ENCODE measurements around the gene RPL29. TPM values are rescaled to one million over a fixed set of nuclear protein-coding genes. Genes with fewer than 3 reads are reported as not detected.

The RPL29 gene
- total and polyA plus RNA-seq, 2 of the 8 experiments (the other 6 are each of a cell fraction or from before 2014, with no cell fraction given) = 1,467 to 2,660 TPM

DNA sequence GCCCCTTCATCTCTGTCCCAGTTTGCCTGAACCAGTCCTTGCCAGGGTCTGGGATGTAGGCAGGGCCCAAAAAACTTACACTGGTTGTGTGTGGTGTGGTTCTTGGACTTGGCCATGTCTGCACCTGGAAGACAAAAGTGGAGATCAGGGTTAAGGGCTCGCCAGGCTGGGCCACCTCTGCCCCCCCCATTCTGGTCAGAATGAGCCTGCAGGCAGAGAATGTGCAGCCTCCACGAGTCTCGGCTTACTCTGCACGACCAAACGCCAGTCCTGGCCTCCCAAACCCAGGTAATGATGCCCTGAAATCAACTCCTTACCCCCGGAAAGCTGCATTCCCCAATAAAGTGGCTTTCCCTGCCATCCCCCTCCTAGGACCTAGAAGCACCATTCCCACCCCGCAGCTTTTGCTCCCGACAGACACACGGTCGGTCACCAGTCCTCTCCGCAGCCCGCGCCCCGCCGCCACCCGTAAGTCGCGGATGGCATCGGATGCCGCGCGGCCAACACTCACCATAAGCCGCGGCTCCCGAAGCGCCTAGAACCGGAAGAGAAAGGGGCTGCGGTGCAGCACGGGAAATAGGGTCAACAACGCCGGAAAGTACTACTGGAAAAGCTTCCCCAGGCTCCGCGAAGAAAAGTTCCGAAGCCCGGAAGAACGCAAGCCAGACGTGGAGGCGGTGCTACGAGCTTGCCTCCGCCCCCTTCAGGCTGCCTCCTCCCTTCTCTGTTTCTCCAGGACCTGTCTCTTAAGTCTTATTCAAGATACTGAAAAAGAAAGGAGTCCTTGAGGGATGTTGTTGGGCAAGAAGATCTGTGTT is at the start of gene RPL29 (continued):
- TF ChIP-seq SIX5 (IDR thresholded peaks at IDR 0.05; ENCODE audit: low read depth, low read length) (peak; percentile 41), CREB1 (IDR thresholded peaks at IDR 0.05) (peak; percentile 76), USF2 (IDR thresholded peaks at IDR 0.05; ENCODE audit: low read length) (no peak), FOSL1 (IDR thresholded peaks at IDR 0.05; ENCODE audit: insufficient read depth, low read depth, low read length) (no peak), KDM5A (IDR thresholded peaks at IDR 0.05; ENCODE audit: low read length) (peak; percentile 44; the same call in 1 of the 2 replicates), ATF2 (IDR thresholded peaks at IDR 0.05; ENCODE audit: low read length) (peak; percentile 88), SP2 (IDR thresholded peaks at IDR 0.05; ENCODE audit: low read length) (no peak), TCF12 (IDR thresholded peaks at IDR 0.05; ENCODE audit: low read depth, low read length) (no peak), HDAC2 (IDR thresholded peaks at IDR 0.05; ENCODE audit: borderline replicate concordance in 1 of 2, low read depth in 2 of 2, low read length in 2 of 2) (no peak), CBX5 (IDR thresholded peaks at IDR 0.05; ENCODE audit: low read depth, low read length) (no peak), PHF8 (conservative IDR thresholded peaks at IDR 0.05; ENCODE audit: low read depth, low read length) (peak; percentile 95), TBP (IDR thresholded peaks at IDR 0.05; ENCODE audit: low read depth, low read length) (peak; percentile 99), JUN (IDR thresholded peaks at IDR 0.05; ENCODE audit: low read depth, low read length) (no peak), SIRT6 (IDR thresholded peaks at IDR 0.05; ENCODE audit: low read length) (no peak), BACH1 (IDR thresholded peaks at IDR 0.05; ENCODE audit: low read length) (no peak), CHD1 (IDR thresholded peaks at IDR 0.05; ENCODE audit: low read depth, low read length) (0 out of 2 replicates have a peak, but pooled peaks have one; percentile 34), BRCA1 (IDR thresholded peaks at IDR 0.05; ENCODE audit: low read depth, low read length) (no peak), RAD21 (IDR thresholded peaks at IDR 0.05 in 1 of 2, conservative IDR thresholded peaks at IDR 0.05 in 1 of 2; ENCODE audit: low read depth in 2 of 2, low read length in 2 of 2) (no peak), SRF (IDR thresholded peaks at IDR 0.05; ENCODE audit: low read depth, low read length) (peak; percentile 73; the same call in 1 of the 2 replicates), SAP30 (IDR thresholded peaks at IDR 0.05; ENCODE audit: insufficient read depth, insufficient replicate concordance, low read length) (no peak)
